Measurements from ENCODE around the gene LRRC75A. TPM values are rescaled to one million over a fixed set of nuclear protein-coding genes. Genes with fewer than 3 reads are reported as not detected.

Gene LRRC75A
- total and polyA plus RNA-seq, 2 of the 13 experiments (the other 11 are each of a cell fraction or from before 2014, with no cell fraction given) = 0.03 TPM; not detected in 1

- TF ChIP-seq ZNF687 (CRISPR knock-in tag; IDR thresholded peaks at IDR 0.05) (peak; percentile 28; the same call in 1 of the 2 replicates), ZNF670 (CRISPR knock-in tag; IDR thresholded peaks at IDR 0.05; ENCODE audit: borderline replicate concordance) (no peak), SSRP1 (CRISPR knock-in tag; IDR thresholded peaks at IDR 0.05) (no peak)
Observed at GRCh38 chr17:16407911-16408588, 83.9 kb downstream of the LRRC75A start (continued).

- Histone ChIP-seq H2AFZ (ENCODE audit: low read length) (no peak overlapping the region), H3K4me2 (ENCODE audit: low read depth, low read length) (peak overlapping the region; percentile 12; the same call in 1 of the 2 replicates), H3K9me3 (ENCODE audit: low read length) (no peaks in the 10 kb centered on the region), H3K9ac (ENCODE audit: insufficient read depth, low read depth, low read length) (no peak overlapping the region), H3K27ac (ENCODE audit: extremely low read length, insufficient read depth, low read length) (no peak overlapping the region), H3K27me3 (ENCODE audit: control insufficient read depth in 1 of 2, insufficient read depth in 2 of 2, low read length in 2 of 2) (no peaks in the 10 kb centered on the region), H3K79me2 (ENCODE audit: insufficient read depth, low read length) (no peaks in the 10 kb centered on the region), H3K4me1 (ENCODE audit: insufficient read depth, low read length) (peaks cover 31% of the 10 kb centered on the region), H4K20me1 (ENCODE audit: insufficient read depth, low read length) (no peaks in the 10 kb centered on the region), H3K4me3 (replicated peaks in 1 of 3; ENCODE audit: insufficient read depth in 1 of 3, low read depth in 2 of 3, low read length in 3 of 3) (no peak overlapping the region), H3K36me3 (replicated peaks in 1 of 2; ENCODE audit: control insufficient read depth in 1 of 2, insufficient read depth in 2 of 2, low read length in 2 of 2) (no peaks in the 10 kb centered on the region)
- DNase-seq (ENCODE audit: low spot score) (no peak), FAIRE-seq (no peak), ATAC-seq (no peak; the same call in 2 of the 3 replicates)
- POLR2A ChIA-PET = interaction anchor here (1.3 kb wide), 1 partner anchor 32 kb away, joined by 12 read pairs; no protein-coding TSS in a partner anchor
- BruUV-seq (replicated peaks) = no TSS peak
- CTCF ChIA-PET (ENCODE audit: low intra/inter-chr PET ratio, low total read pairs) = no interaction called here
- in situ Hi-C loops (cut with HindIII; ENCODE audit: extremely low pct_ligation_motif_present, low pct_unique_long_range_greater_than_20kb) = no loop called here
- intact Hi-C loops (cut with micrococcal nuclease; ENCODE audit: unreplicated experiment) = no loop called here
- WGBS (ENCODE audit: low lambda C conversion rate) = 76% methylated on average over 60 of the region's 67 CpGs
- TF ChIP-seq ZNF770 (CRISPR knock-in tag; IDR thresholded peaks at IDR 0.05) = peak; percentile 84
- peak; percentile 51; the same call in 1 of the 2 replicates for TF ChIP-seq ZNF121 (CRISPR knock-in tag; IDR thresholded peaks at IDR 0.05)
- no peak for TF ChIP-seq ZNF768 (CRISPR knock-in tag; IDR thresholded peaks at IDR 0.05)
Observed at GRCh38 chr17:16406742-16407674, 85.0 kb downstream of the LRRC75A start.
